ENCODE measurements around the gene INPP5A.
"Not testable (repeated sequence)": the region's sequence is repeated elsewhere in the genome, so short reads cannot be mapped to it uniquely, and the experiment has no call there.

Gene INPP5A

GRCh38 chr10:132503581-132504421 is 33.8 kb upstream of the INPP5A start:
- no peak for DNase-seq (ENCODE audit: low spot score)

GRCh38 chr10:132504501-132505272 is 32.9 kb upstream of the INPP5A start:
- DNase-seq (ENCODE audit: low spot score): no peak

GRCh38 chr10:132505546-132505945 is 32.0 kb upstream of the INPP5A start:
- DNase-seq (ENCODE audit: low spot score): not testable (repeated sequence)

GRCh38 chr10:132506711-132507408 is 30.7 kb upstream of the INPP5A start:
- DNase-seq (ENCODE audit: low spot score): no peak

- DNase-seq (ENCODE audit: low spot score): no peak
Measured at GRCh38 chr10:132507409-132507955, 30.1 kb upstream of the INPP5A start.

GRCh38 chr10:132507956-132508490 is 29.6 kb upstream of the INPP5A start:
- no peak for DNase-seq (ENCODE audit: low spot score)

- DNase-seq (ENCODE audit: low spot score): no peak
Measured at GRCh38 chr10:132508581-132509443, 28.8 kb upstream of the INPP5A start.

GRCh38 chr10:132509506-132510173 is 27.9 kb upstream of the INPP5A start:
- DNase-seq (ENCODE audit: low spot score): no peak

GRCh38 chr10:132510174-132510611 is 27.4 kb upstream of the INPP5A start:
- no peak for DNase-seq (ENCODE audit: low spot score)

- DNase-seq (ENCODE audit: low spot score): no peak
Measured at GRCh38 chr10:132511121-132512051, 26.2 kb upstream of the INPP5A start.

GRCh38 chr10:132512052-132512442 is 25.5 kb upstream of the INPP5A start:
- no peak for DNase-seq (ENCODE audit: low spot score)

- no peak for DNase-seq (ENCODE audit: low spot score)
Measured at GRCh38 chr10:132512693-132513345, 24.8 kb upstream of the INPP5A start.

- DNase-seq (ENCODE audit: low spot score): no peak
Measured at GRCh38 chr10:132514821-132515520, 22.6 kb upstream of the INPP5A start.

GRCh38 chr10:132515811-132516726 is 21.5 kb upstream of the INPP5A start:
- DNase-seq (ENCODE audit: low spot score): no peak

- DNase-seq (ENCODE audit: low spot score): no peak
Measured at GRCh38 chr10:132516771-132517725, 20.5 kb upstream of the INPP5A start.

Measured in SK-N-DZ (cell line).